K562 (cell line): ENCODE data around the gene RBPMS2. TPM values are rescaled to one million over a fixed set of nuclear protein-coding genes. Genes with fewer than 3 reads are reported as not detected.

ENCODE experiments used
- CHCHD3 ChIP-seq: fragments of 250-450 bp; sonication (Bioruptor Pico); IDR thresholded peaks from 2 replicates; pipeline ENCODE4 v2.1.2; 2022; ENCODE audit warnings: mild to moderate bottlenecking
- DEAF1 ChIP-seq: fragments of 450-650 bp; formaldehyde crosslinking; IDR thresholded peaks from 2 replicates; pipeline ENCODE4 v1.4.0; 2020; ENCODE audit warnings: mild to moderate bottlenecking, moderate library complexity
- GABPA ChIP-seq: fragments of 200-800 bp; sonication (Bioruptor generic); conservative IDR thresholded peaks from 2 replicates; pipeline ENCODE4 v1.6.1; 2016; ENCODE audit warnings: low read depth, missing genetic modification characterization, missing compliant biosample characterization
- GATA2 ChIP-seq: sonication (generic); formaldehyde crosslinking; IDR thresholded peaks from 2 replicates; pipeline ENCODE4 v1.4.0; 2020; ENCODE audit warnings: mild to moderate bottlenecking, missing genetic modification reagents
- KLF1 ChIP-seq: fragments of 450-650 bp; IDR thresholded peaks from 2 replicates; pipeline ENCODE4 v1.6.1; 2016; ENCODE audit warnings: missing genetic modification characterization, missing compliant biosample characterization
- PCBP2 ChIP-seq: fragments of 200-400 bp; formaldehyde crosslinking; IDR thresholded peaks from 2 replicates; pipeline ENCODE4 v1.6.1; 2018; ENCODE audit warnings: low read length, low read depth, mild to moderate bottlenecking, moderate library complexity; ENCODE audit not compliant: poor library complexity, severe bottlenecking
- PHF21A ChIP-seq: fragments of 450-650 bp; IDR thresholded peaks from 2 replicates; pipeline ENCODE4 v1.6.1; 2017; ENCODE audit warnings: low read depth, borderline replicate concordance
- SETDB1 ChIP-seq: IDR thresholded peaks from one replicate; pipeline ENCODE4 v1.6.1; 2012; ENCODE audit warnings: low read length, control low read depth, inconsistent platforms
- TEAD4 ChIP-seq, 2 experiments: sonication (generic) in 1 of 2; formaldehyde crosslinking in 1 of 2; IDR thresholded peaks; 2 replicates each; pipeline versions ENCODE4 v1.6.1 to v1.8.0; 2012 to 2022; ENCODE audit warnings: borderline replicate concordance in 1 of 2, inconsistent platforms in 1 of 2, low read length in 1 of 2, mild to moderate bottlenecking in 1 of 2, missing genetic modification reagents in 1 of 2
- ZNF655 ChIP-seq: fragments of 250-450 bp; sonication (Bioruptor Pico); IDR thresholded peaks from 2 replicates; pipeline ENCODE4 v1.5.0; 2021
- polyA plus RNA-seq, 8 experiments: library from polyadenylated mRNA; depleted of rRNA in 4 of 8; stranded (reverse) in 5 of 8; unstranded in 3 of 8; fragments of >200 nt; fragmentation: Nextera tagmentation in 2 of 8; fragmentation: Illumina TruSeq in 1 of 8; extraction: Ambion mirVana in 2 of 8; extraction: Trizol in 1 of 8; gene quantifications; 2 replicates each; pipeline versions ENCODE4 v1.2.1 to v1.2.3, GENCODE V29; 2011 to 2014; ENCODE audit warnings: inconsistent platforms in 1 of 8, missing spikeins in 1 of 8
- total RNA-seq, 7 experiments: library from RNA; depleted of rRNA in 6 of 7; stranded (reverse); fragments of >200 nt in 6 of 7; fragmentation: Illumina TruSeq in 2 of 7; extraction: Trizol in 2 of 7; gene quantifications; 2 replicates each; pipeline versions ENCODE4 v1.2.1 to v1.2.3, GENCODE V29; 2011 to 2021; ENCODE audit warnings: low replicate concordance in 1 of 7
- TF ChIP-seq, protein P1 (sequence below), 2 experiments: fragments of 450-650 bp in 1 of 2; sonication (generic) in 1 of 2; formaldehyde crosslinking in 1 of 2; IDR thresholded peaks; 2 replicates each; pipeline versions ENCODE4 v1.7.1 to v1.9.0; 2016 to 2022; ENCODE audit warnings: inconsistent platforms in 1 of 2, mild to moderate bottlenecking in 1 of 2, missing genetic modification reagents in 1 of 2
- TF ChIP-seq, protein P2 (sequence below): fragments of 450-650 bp; IDR thresholded peaks from 2 replicates; pipeline ENCODE4 v1.6.1; 2016; ENCODE audit warnings: mild to moderate bottlenecking

RBPMS2 gene
- total and polyA plus RNA-seq, 9 of the 15 experiments (the other 6 are each of a cell fraction or from before 2014, with no cell fraction given), result 0.11 to 2.6 (median 0.37) TPM; not detected in 1

GRCh38 chr15:64695561-64695992 is 79.8 kb downstream of the RBPMS2 start (continued):
- TF ChIP-seq, protein P1, sequence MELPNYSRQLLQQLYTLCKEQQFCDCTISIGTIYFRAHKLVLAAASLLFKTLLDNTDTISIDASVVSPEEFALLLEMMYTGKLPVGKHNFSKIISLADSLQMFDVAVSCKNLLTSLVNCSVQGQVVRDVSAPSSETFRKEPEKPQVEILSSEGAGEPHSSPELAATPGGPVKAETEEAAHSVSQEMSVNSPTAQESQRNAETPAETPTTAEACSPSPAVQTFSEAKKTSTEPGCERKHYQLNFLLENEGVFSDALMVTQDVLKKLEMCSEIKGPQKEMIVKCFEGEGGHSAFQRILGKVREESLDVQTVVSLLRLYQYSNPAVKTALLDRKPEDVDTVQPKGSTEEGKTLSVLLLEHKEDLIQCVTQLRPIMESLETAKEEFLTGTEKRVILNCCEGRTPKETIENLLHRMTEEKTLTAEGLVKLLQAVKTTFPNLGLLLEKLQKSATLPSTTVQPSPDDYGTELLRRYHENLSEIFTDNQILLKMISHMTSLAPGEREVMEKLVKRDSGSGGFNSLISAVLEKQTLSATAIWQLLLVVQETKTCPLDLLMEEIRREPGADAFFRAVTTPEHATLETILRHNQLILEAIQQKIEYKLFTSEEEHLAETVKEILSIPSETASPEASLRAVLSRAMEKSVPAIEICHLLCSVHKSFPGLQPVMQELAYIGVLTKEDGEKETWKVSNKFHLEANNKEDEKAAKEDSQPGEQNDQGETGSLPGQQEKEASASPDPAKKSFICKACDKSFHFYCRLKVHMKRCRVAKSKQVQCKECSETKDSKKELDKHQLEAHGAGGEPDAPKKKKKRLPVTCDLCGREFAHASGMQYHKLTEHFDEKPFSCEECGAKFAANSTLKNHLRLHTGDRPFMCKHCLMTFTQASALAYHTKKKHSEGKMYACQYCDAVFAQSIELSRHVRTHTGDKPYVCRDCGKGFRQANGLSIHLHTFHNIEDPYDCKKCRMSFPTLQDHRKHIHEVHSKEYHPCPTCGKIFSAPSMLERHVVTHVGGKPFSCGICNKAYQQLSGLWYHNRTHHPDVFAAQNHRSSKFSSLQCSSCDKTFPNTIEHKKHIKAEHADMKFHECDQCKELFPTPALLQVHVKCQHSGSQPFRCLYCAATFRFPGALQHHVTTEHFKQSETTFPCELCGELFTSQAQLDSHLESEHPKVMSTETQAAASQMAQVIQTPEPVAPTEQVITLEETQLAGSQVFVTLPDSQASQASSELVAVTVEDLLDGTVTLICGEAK (IDR thresholded peaks at IDR 0.05), result no peak
- TF ChIP-seq, protein P1 (CRISPR knock-in tag; IDR thresholded peaks at IDR 0.05), result no peak
- TF ChIP-seq DEAF1 (CRISPR knock-in tag) (peak; percentile 41; the same call in 1 of the 2 replicates), KLF1 (tag) (no peak), TEAD4 (IDR thresholded peaks at IDR 0.05; ENCODE audit: low read length) (peak; percentile 99), TEAD4 (CRISPR knock-in tag; IDR thresholded peaks at IDR 0.05; ENCODE audit: borderline replicate concordance) (no peak), SETDB1 (no peak), ZNF655 (CRISPR knock-in tag) (no peak), PCBP2 (no peak), PHF21A (peak; percentile 91; the same call in 1 of the 2 replicates), GABPA (tag) (0 out of 2 replicates have a peak, but pooled peaks have one; percentile 49), GATA2 (CRISPR knock-in tag) (peak; percentile 96), CHCHD3 (CRISPR knock-in tag) (no peak)
- TF ChIP-seq, protein P2, sequence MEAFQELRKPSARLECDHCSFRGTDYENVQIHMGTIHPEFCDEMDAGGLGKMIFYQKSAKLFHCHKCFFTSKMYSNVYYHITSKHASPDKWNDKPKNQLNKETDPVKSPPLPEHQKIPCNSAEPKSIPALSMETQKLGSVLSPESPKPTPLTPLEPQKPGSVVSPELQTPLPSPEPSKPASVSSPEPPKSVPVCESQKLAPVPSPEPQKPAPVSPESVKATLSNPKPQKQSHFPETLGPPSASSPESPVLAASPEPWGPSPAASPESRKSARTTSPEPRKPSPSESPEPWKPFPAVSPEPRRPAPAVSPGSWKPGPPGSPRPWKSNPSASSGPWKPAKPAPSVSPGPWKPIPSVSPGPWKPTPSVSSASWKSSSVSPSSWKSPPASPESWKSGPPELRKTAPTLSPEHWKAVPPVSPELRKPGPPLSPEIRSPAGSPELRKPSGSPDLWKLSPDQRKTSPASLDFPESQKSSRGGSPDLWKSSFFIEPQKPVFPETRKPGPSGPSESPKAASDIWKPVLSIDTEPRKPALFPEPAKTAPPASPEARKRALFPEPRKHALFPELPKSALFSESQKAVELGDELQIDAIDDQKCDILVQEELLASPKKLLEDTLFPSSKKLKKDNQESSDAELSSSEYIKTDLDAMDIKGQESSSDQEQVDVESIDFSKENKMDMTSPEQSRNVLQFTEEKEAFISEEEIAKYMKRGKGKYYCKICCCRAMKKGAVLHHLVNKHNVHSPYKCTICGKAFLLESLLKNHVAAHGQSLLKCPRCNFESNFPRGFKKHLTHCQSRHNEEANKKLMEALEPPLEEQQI, result no peak; the same call in none of the 2 replicates
